IMR-90 (cell line): ENCODE data around the gene PRXL2B. TPM values are rescaled to one million over a fixed set of nuclear protein-coding genes. Genes with fewer than 3 reads are reported as not detected.

ENCODE experiments used
- ATAC-seq: fragments of 200-7000 bp; cut with Tn5 transposase; 2 replicates; pipeline ENCODE4 v1.9.1; 2020; ENCODE audit warnings: low read depth, mild to moderate bottlenecking, moderate library complexity
- BruUV-seq: library from RNA; stranded (reverse); fragments of 400-500 nt; replicated peaks from 2 replicates; lab custom pipeline; 2021; lab: Mats Ljungman, UMichigan
- CTCF ChIA-PET: fragments of 300-600 bp; formaldehyde crosslinking; extraction: SDS; loops from one replicate; lab custom pipeline; 2021; ENCODE audit warnings: antibody characterized with exemption; lab: Yijun Ruan, JAX
- POLR2A ChIA-PET: fragments of 300-600 bp; sonication (Branson Sonifier 250); formaldehyde crosslinking; loops from one replicate; lab custom pipeline; 2022; ENCODE audit warnings: antibody characterized with exemption; ENCODE audit not compliant: unreplicated experiment; lab: Charles Lee
- DNase-seq: peaks from one replicate; pipeline ENCODE4 v3.0.0; 2013
- H2AFZ ChIP-seq: replicated peaks from 2 replicates; pipeline ENCODE3; 2013; ENCODE audit warnings: low read length, mild to moderate bottlenecking; ENCODE audit not compliant: poor library complexity
- H2AK5ac ChIP-seq: 2 replicates; pipeline ENCODE4 v1.6.1; 2013; ENCODE audit warnings: low read depth, low read length, inconsistent platforms
- H2AK9ac ChIP-seq: replicated peaks from 2 replicates; pipeline ENCODE3; 2013; ENCODE audit warnings: mild to moderate bottlenecking, low read depth, low read length, moderate library complexity; ENCODE audit not compliant: poor library complexity
- H2BK120ac ChIP-seq: 2 replicates; pipeline ENCODE4 v1.6.1; 2013; ENCODE audit warnings: low read depth, low read length, inconsistent platforms
- H2BK15ac ChIP-seq: 3 replicates; pipeline ENCODE4 v1.6.1; 2013; ENCODE audit warnings: low read depth, low read length, inconsistent platforms
- H2BK20ac ChIP-seq: 2 replicates; pipeline ENCODE4 v1.6.1; 2013; ENCODE audit warnings: low read depth, mild to moderate bottlenecking, inconsistent platforms, low read length, moderate library complexity
- H2BK5ac ChIP-seq: 2 replicates; pipeline ENCODE4 v1.6.1; 2013; ENCODE audit warnings: mild to moderate bottlenecking, low read depth, low read length, inconsistent platforms; ENCODE audit not compliant: poor library complexity, severe bottlenecking
- H3K14ac ChIP-seq: replicated peaks from 2 replicates; pipeline ENCODE4 v1.6.1; 2013; ENCODE audit warnings: low read depth, low read length, inconsistent platforms
- H3K18ac ChIP-seq: 2 replicates; pipeline ENCODE4 v1.6.1; 2013; ENCODE audit warnings: low read depth, low read length, control low read depth
- H3K23ac ChIP-seq: 2 replicates; pipeline ENCODE4 v1.6.1; 2013; ENCODE audit warnings: low read depth, low read length, inconsistent platforms
- H3K27ac ChIP-seq: 2 replicates; pipeline ENCODE4 v1.5.1; 2013; ENCODE audit warnings: mild to moderate bottlenecking, control low read depth, low read length; ENCODE audit not compliant: insufficient read depth
- H3K27me3 ChIP-seq: 2 replicates; pipeline ENCODE4 v1.6.1; 2013; ENCODE audit warnings: low read length; ENCODE audit not compliant: control insufficient read depth, insufficient read depth
- H3K36me3 ChIP-seq: 2 replicates; pipeline ENCODE4 v1.6.1; 2013; ENCODE audit warnings: low read length, mixed read lengths; ENCODE audit not compliant: control insufficient read depth, insufficient read depth
- H3K4ac ChIP-seq: 2 replicates; pipeline ENCODE4 v1.6.1; 2013; ENCODE audit warnings: low read depth, low read length, inconsistent platforms
- H3K4me1 ChIP-seq: 2 replicates; pipeline ENCODE4 v1.6.1; 2013; ENCODE audit warnings: low read length, mixed read lengths; ENCODE audit not compliant: control insufficient read depth, insufficient read depth
- H3K4me2 ChIP-seq: 2 replicates; pipeline ENCODE4 v1.6.1; 2013; ENCODE audit warnings: low read depth, mild to moderate bottlenecking, control low read depth, low read length, moderate library complexity
- H3K4me3 ChIP-seq: 2 replicates; pipeline ENCODE4 v1.5.1; 2013; ENCODE audit warnings: low read depth, mild to moderate bottlenecking, control low read depth, low read length, moderate library complexity; ENCODE audit not compliant: insufficient read depth
- H3K56ac ChIP-seq: 2 replicates; pipeline ENCODE4 v1.6.1; 2013; ENCODE audit warnings: low read length, inconsistent platforms; ENCODE audit not compliant: insufficient read depth; ENCODE audit errors: extremely low read depth
- H3K79me1 ChIP-seq, 2 experiments: 2 replicates each; pipeline ENCODE4 v1.6.1; 2013; ENCODE audit warnings: low read length in 2 of 2, inconsistent platforms in 1 of 2, low read depth in 1 of 2
- H3K9ac ChIP-seq: 2 replicates; pipeline ENCODE4 v1.6.1; 2013; ENCODE audit warnings: low read depth, low read length, control low read depth
- H3K9me1 ChIP-seq: 2 replicates; pipeline ENCODE4 v1.6.1; 2013; ENCODE audit warnings: low read length, inconsistent platforms; ENCODE audit not compliant: insufficient read depth
- H3K9me3 ChIP-seq: 2 replicates; pipeline ENCODE4 v1.6.1; 2013; ENCODE audit warnings: low read length; ENCODE audit not compliant: control insufficient read depth, insufficient read depth
- H4K20me1 ChIP-seq: 2 replicates; pipeline ENCODE4 v1.6.1; 2013; ENCODE audit warnings: low read length, inconsistent platforms; ENCODE audit not compliant: insufficient read depth
- H4K5ac ChIP-seq: 2 replicates; pipeline ENCODE4 v1.6.1; 2013; ENCODE audit warnings: mild to moderate bottlenecking, low read depth, low read length, control low read depth
- H4K8ac ChIP-seq, 2 experiments: 2 replicates each; pipeline ENCODE4 v1.6.1; 2013; ENCODE audit warnings: low read depth in 2 of 2, low read length in 2 of 2, control low read depth in 1 of 2, inconsistent platforms in 1 of 2
- H4K91ac ChIP-seq: 2 replicates; pipeline ENCODE4 v1.6.1; 2013; ENCODE audit warnings: low read depth, low read length, inconsistent platforms; ENCODE audit not compliant: insufficient read depth
- CHD1 ChIP-seq: IDR thresholded peaks from 2 replicates; pipeline ENCODE4 v1.6.1; 2012; ENCODE audit warnings: low read depth, low read length, improper control_type of control experiment
- POLR2A ChIP-seq: IDR thresholded peaks from 2 replicates; pipeline ENCODE4 v1.6.1; 2012; ENCODE audit warnings: mild to moderate bottlenecking, low read depth, low read length
- RAD21 ChIP-seq: IDR thresholded peaks from 2 replicates; pipeline ENCODE4 v1.6.1; 2012; ENCODE audit warnings: low read length, improper control_type of control experiment
- WGBS, 2 experiments: methylation state at CpG; one replicate each; pipeline versions ENCODE4 v1.1.5 to v1.1.7; 2013; ENCODE audit warnings: missing lambda C conversion rate in 2 of 2; ENCODE audit not compliant: insufficient read length in 1 of 2; ENCODE audit errors: extremely low coverage in 2 of 2; 5-methylcytosine and 5-hydroxymethylcytosine counted together
- dilution Hi-C: fragments of 300-500 bp; cut with HindIII; formaldehyde crosslinking; loops from one replicate; pipeline ENCODE4 v1.14.3; 2018; ENCODE audit warnings: low sequenced_read_pairs; ENCODE audit not compliant: unreplicated experiment
- in situ Hi-C: fragments of 300-500 bp; cut with MboI; formaldehyde crosslinking; loops from 3 replicates; pipeline ENCODE4 v1.14.3; 2019; ENCODE audit warnings: low sequenced_read_pairs, inconsistent platforms, mixed read lengths
- intact Hi-C: fragments of 100-400 bp; cut with micrococcal nuclease; formaldehyde crosslinking; loops from 2 replicates; pipeline ENCODE4 v1.10.0; 2022
- polyA plus RNA-seq, 3 experiments: library from polyadenylated mRNA; depleted of rRNA; stranded (reverse); fragments of >200 nt; gene quantifications; 2 replicates each; pipeline ENCODE4 v1.2.3, GENCODE V29; 2012; ENCODE audit warnings: low replicate concordance in 1 of 3
- total RNA-seq: library from RNA; depleted of rRNA; stranded (reverse); fragments of >200 nt; gene quantifications from 2 replicates; pipeline ENCODE4 v1.2.3, GENCODE V29; 2012

PRXL2B gene
- total and polyA plus RNA-seq, 2 of the 4 experiments (the other 2 are of a cell fraction): 10.9 to 22.3 TPM

- WGBS, 2 experiments: 100% methylated on average over 1 of the region's 4 CpGs; no CpG with 5 or more reads in 1 of the 2 experiments
- Histone ChIP-seq H2BK120ac (no peak overlapping the region), H4K5ac (no peak overlapping the region), H3K23ac (no peak overlapping the region), H3K4ac (no peak overlapping the region), H3K14ac (no peak overlapping the region), H3K9ac (no peak overlapping the region), H2BK5ac (no peak overlapping the region), H4K8ac (no peak overlapping the region), H4K20me1 (no peaks in the 10 kb centered on the region), H3K9me3 (no peaks in the 10 kb centered on the region), H3K4me2 (no peak overlapping the region), H3K4me3 (no peak overlapping the region), H2AFZ (no peak overlapping the region), H2AK9ac (no peak overlapping the region), H3K9me1 (peaks cover 9% of the 10 kb centered on the region), H3K36me3 (no peaks in the 10 kb centered on the region), H3K56ac (no peak overlapping the region), H3K18ac (no peak overlapping the region), H2AK5ac (no peak overlapping the region), H3K79me1 (no peaks in the 10 kb centered on the region), H3K27ac (no peak overlapping the region), H2BK20ac (no peak overlapping the region), H3K4me1 (peaks cover 12% of the 10 kb centered on the region), H4K91ac (no peak overlapping the region), H2BK15ac (no peak overlapping the region), H3K27me3 (peaks cover 3% of the 10 kb centered on the region; the same call in 1 of the 2 replicates)
- BruUV-seq: no TSS peak
- ATAC-seq: no peak
- POLR2A ChIA-PET: no interaction called here
- TF ChIP-seq POLR2A: no peak
- TF ChIP-seq RAD21: no peak
- TF ChIP-seq CHD1: no peak
- dilution Hi-C loops: no loop called here
- intact Hi-C loops: no loop called here
- DNase-seq: no peak
- in situ Hi-C loops: loop anchor here (25.0 kb wide), 1 partner anchor 351 kb away; the partner anchor contains the start of gene FAAP20
- CTCF ChIA-PET: no interaction called here
Observed at GRCh38 chr1:2538376-2538775, 48.2 kb upstream of the PRXL2B start.
